GM18907 (cell line): Measurements from ENCODE around the gene TUBB4A.

Source experiments
- ATAC-seq: cut with Tn5 transposase; IDR thresholded peaks from one replicate; pipeline ENCODE4 v1.9.1; 2021; ENCODE audit warnings: mild to moderate bottlenecking, moderate library complexity; ENCODE audit not compliant: unreplicated experiment

The TUBB4A gene

DNA sequence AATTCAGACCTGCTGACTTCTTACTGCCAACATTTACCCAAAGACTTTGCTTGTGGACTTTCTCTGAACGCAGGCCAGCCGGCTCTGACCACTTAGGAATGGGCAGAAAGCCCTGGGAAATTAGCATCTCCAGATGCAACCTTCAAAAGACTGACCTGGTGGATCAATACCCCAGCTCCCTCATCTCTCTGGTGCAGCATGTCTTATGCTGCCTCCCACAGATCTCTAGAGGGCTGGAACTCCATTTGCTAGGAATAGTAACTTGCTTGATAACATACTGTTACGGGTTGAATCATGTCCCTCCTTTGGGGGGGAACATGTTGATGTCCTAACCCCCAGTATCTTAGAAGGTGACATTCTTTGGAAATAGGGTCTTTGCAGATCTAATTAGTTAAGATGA lies 55.7 kb downstream of the TUBB4A start:
- no peak for ATAC-seq
